HG03378 (cell line): ENCODE measurements around the gene GPR85.
A peak's percentile ranks its signal among the peaks of the same experiment; 100 is the strongest.
"Not testable (repeated sequence)": the region's sequence is repeated elsewhere in the genome, so short reads cannot be mapped to it uniquely, and the experiment has no call there.

Experiments used
- ATAC-seq: cut with Tn5 transposase; IDR thresholded peaks from one replicate; pipeline ENCODE4 v1.9.1; 2021; ENCODE audit warnings: mild to moderate bottlenecking, moderate library complexity; ENCODE audit not compliant: unreplicated experiment

The GPR85 gene, protein sequence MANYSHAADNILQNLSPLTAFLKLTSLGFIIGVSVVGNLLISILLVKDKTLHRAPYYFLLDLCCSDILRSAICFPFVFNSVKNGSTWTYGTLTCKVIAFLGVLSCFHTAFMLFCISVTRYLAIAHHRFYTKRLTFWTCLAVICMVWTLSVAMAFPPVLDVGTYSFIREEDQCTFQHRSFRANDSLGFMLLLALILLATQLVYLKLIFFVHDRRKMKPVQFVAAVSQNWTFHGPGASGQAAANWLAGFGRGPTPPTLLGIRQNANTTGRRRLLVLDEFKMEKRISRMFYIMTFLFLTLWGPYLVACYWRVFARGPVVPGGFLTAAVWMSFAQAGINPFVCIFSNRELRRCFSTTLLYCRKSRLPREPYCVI

GRCh38 chr7:113086431-113086888, at the start of gene GPR85:
Gene GPR85, minus strand, starts transcription at chr7:113086827. Its CDS starts 2,106 bp downstream, at chr7:113084721.
- ATAC-seq, result no peak

DNA sequence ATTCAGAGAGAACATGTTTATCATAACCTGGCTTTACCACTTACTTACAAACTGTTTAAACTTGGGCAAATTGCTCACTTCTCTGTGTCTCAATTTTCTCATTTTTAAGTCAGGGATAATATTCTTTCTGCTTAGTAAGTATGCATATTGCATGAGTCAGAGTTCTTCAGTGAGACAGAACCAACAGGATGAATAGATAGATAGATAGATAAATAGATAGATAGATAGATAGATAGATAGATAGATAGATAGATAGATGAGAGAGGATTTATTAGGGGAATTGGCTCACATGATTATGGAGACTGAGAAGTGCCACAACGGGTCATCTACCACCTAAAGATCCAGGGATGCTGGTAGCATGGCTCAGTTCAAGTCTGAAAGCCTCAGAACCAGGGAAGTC, 47.4 kb upstream of the GPR85 start:
- no peak for ATAC-seq

- no peak for ATAC-seq
Measured at GRCh38 chr7:113131367-113131766, 44.7 kb upstream of the GPR85 start.

- ATAC-seq, result no peak
Measured at GRCh38 chr7:113128031-113128430, 41.4 kb upstream of the GPR85 start.

- ATAC-seq, result no peak
Measured at GRCh38 chr7:113125728-113126127, 39.1 kb upstream of the GPR85 start.

- no peak for ATAC-seq
Measured at GRCh38 chr7:113122744-113123143, 36.1 kb upstream of the GPR85 start.

- no peak for ATAC-seq
Measured at GRCh38 chr7:113120647-113121046, 34.0 kb upstream of the GPR85 start.

DNA sequence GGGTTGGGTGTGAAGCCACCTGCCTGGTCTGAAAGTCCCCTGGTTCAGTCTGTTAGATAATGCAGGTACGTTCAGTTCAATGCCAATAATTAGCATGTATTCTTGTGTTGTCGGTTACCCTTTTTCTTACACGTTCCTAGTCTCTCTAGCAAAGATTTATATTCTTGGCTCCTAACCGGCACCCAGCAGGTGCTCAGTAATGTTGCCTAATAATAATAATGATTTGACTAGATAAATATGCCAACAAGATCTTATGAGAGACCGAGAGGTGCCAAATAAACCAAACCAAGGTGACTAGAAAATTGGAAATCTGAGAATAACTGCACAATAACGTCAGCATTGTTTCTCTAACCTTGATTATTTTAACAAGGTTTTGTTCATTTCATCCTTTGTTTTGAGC, 32.8 kb upstream of the GPR85 start:
- no peak for ATAC-seq

DNA sequence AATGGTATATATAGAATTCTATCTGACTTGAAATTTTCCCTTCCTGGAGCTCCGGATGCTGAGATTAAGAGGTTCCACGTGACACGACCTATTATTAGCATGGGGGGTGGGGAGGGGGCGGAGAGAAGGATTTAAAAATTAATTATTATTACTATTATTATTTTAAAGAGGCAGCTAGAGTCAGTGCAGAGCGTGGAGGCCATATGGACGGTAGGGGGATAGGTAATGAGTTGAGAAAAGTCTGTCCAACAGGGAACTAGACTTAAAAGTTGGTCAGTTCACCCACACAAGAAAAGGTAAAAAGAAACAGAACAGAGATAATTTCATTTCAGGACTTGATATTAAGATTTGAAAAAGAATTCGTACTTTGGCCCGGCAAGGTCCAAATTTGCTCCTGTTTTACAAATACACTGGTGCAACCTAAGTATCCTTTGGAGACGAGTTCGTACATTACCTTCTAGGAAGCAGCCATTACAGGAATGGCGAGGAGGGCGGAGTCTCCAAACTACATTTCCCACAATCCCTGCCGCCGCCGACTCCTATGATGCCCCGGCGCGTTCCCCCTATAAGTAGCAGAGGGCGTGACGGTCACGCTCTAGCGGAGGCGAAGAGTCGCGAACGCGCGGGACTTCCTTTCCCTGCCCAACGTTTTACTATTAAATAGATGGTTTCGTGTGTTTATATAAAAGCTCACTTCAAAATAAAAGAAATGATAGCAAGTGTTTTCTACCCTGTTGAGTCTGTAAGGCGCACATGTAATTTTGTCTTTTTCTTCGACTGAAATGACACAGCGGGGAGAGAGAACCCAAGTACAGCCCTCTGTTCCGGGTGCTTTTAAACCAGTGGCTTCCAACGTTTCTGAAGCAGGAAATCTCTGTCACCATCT, 31.7 kb upstream of the GPR85 start, which contains the start of gene SMIM30:
Gene SMIM30, minus strand, starts transcription at position 481 of the 886 bp plus-strand sequence. CDS start 976 bp downstream, outside the sequence.
- ATAC-seq, result peak; percentile 98

DNA sequence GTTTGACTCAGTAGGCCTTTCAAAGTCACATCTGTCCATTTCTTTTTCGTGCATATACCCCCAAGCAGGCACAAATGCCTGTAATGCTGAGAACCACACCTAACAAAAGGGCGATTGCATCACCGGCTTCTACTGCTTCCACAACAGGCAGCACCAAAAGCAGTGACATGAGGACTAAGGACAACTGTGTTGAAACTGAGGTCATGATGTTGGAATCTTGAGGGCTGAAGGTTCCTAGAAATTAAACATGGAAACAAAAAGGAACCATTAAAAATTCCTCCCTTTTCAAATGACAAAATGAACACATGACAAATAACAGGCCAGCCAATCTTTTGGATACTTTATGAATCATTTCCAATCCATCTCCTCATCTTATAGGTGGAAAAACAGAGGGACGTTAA, 30.7 kb upstream of the GPR85 start:
- ATAC-seq, result not testable (repeated sequence)

GRCh38 chr7:113113912-113114311, 27.3 kb upstream of the GPR85 start:
- peak; percentile 30 for ATAC-seq

DNA sequence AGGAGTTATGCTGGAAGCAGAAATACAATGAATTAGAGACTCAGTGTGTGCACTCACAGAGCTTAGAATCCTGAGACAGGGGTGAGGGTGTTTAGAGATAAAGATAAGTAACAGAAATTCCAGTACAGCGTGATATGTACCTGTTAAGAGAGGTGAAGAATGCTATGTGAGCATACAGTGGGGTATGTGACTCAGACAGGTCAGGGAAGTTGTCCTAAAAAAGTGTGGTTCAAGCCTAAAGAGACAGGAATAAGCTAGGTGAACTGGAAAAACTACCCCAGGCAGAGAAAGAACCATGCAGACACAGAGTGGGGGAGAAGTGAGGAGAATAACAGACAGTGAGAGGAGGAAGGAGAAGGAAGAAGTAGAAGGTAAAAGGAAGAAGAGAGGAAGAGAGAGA, 23.1 kb upstream of the GPR85 start:
- no peak for ATAC-seq

DNA sequence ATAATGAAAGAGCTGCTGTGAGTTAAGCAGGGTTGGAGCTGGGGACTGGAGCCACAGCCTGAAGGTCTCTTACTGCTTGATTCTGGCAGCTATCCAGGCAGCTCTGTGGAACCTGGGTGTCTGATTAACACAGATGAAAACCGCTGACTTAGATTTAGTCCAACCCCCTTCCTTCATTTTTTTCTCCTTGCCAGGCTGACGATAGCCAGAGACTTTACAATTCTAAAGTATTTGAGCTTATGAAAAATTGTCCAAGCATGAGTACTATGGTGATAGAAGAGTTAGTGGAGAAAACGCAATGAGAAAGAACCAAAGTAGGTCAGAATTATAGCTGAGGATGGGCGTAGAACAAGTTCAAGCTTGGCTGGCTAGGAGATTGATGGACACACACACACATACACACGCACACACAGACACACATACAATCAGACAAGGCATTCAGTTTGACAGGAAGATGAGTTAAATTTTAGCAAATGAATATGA, 13.5 kb upstream of the GPR85 start:
- no peak for ATAC-seq

DNA sequence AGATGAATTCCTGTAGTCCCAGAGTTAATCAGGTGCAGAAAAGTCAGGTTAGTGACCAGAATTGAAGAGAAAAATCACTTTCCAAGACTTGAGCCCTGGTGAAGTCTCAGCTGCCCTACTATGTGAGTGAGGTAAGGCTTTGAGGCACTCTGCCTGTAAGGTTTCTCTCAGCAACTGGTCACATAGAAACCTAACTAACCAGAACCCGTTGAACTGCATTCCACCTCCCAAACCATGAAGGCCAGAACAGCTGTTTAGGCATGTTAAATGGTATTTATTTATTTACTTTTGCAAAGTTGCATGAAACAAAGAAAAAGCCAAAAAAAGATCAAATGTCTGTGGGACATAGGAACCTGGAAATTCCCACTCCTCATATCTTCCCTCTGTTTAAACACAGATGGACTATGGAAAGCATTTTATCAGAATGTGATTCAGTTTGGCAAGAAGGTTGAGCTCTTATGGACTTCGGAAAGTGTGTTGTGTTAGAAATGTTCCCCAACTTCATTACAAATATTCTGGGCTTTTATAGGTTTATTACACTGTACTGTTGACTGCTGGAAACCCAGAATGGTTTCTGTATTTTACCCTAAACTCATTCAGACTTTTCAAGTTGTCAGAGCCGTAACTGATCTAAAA, 12.8 kb upstream of the GPR85 start:
- ATAC-seq, result no peak

DNA sequence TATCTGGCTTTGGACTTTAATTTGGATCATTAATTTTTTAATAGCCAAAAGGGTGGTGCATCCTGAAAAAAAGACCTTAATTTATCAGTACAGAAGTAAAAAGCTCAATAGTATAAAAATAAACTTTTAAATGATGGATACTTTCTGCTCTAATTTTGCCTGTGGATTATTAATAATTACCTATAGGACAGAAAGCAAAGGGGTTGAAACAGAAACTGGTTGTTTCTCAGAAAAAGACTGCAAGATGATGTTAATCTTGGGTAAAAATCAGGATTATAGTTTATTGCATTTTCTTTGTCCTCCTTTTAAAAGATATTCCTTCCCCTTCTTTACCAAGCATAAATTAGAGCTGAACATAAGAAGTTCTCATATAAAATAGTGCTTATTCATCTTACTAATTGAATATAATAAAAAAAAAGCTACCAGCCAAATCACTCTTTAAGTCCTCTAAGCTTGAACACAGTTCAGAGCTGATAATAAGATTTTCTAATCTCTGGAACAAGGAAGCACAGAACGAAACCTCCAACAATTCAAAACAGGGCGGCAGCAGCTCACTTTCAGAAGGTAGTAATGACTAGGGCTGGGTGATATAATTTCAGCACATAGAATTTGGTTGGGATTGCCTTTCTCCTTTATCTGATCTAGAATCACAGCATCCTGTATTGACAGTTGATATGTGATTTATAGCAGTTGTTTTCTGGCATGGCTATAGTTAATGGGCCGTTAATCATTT, 8.1 kb upstream of the GPR85 start:
- ATAC-seq, result no peak

DNA sequence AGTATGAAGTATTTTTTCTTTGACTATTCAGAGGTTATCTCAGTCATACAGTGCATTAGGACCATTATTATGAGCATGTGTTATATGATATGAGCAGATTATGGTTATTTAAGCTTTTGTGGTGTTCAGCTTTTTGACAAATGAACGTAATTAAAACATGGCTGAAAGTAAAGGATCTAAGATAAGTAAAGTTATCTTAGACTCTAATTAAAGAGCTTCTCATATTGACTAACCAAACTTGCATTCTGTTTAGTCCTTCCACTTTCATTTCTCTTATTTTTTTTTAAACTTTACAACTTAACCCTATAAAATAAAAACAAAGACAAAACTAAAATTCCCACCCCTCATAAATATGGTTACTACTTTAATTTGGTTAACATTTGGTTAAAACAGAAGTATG, 6.9 kb upstream of the GPR85 start:
- ATAC-seq, result no peak

DNA sequence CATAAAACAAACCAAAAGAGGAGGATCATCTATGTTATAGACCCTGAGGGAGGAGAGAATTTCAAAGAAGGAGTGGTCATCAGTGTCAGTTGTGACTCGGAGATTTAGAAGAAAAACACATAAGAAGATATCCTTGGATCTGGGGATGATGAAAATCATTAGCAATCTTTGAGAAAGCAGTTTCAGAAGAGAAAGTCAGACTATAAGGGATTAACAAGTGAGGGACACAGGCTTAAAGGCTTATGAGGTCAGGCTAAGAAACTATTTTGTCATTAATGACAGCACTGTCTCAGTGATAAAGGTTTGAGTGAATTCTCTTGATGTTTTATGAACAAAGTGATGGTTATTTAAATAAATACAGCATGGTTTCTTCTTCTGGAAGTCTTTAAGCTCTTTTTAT, 6.1 kb upstream of the GPR85 start:
- no peak for ATAC-seq

GRCh38 chr7:113087071-113087998, 708 bp upstream of the GPR85 start:
- ATAC-seq, result no peak

DNA sequence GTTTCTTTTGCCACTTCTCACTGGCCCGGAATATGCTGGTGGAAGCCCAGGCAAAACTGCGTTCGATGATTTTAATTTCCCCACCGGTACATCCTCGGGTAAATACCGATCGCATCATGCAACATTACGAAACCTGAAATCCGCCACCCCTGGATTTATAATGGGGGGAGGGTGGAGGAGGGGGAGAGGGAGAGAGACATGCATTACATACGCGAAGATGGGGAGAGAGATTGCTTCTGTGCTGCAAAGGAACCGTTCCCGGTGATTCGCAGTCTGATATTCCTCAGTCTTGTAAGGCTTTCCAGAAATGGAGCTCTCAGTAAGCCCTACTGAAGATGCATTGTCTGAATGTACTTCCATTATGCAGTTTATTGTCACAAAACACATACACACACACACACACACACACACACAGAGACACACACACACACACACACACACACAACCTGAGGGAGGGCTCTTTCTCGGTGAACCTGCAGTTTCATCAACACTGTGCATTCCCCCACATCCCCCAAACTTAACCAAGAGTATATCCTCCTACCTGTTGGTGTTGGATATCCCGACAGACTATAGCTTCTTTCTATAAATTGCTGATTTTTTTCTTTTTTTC, 741 bp downstream of the GPR85 start:
- no peak for ATAC-seq
